Adrenal gland (tissue), 12 donors: ENCODE data around the gene GPC6. TPM values are rescaled to one million over a fixed set of nuclear protein-coding genes. Genes with fewer than 3 reads are reported as not detected.

Experiments used
- DNase-seq, 7 donors: peaks; one replicate each; pipeline ENCODE4 v3.0.0-alpha.2; 2019 to 2020
- H3K27ac ChIP-seq, 5 donors: fragments of 200-600 bp; sonication (generic) in 4 of 5; 1 replicate in 3 of 5; 2 replicates in 2 of 5; pipeline versions ENCODE4 v1.5.1 to v1.8.0; 2016 to 2020; ENCODE audit warnings: mild to moderate bottlenecking in 1 of 5
- H3K27me3 ChIP-seq: fragments of 200-600 bp; 2 replicates; pipeline ENCODE4 v1.8.0; 2021
- H3K36me3 ChIP-seq, 2 donors: fragments of 200-600 bp; replicated peaks in 1 of 2; 1 replicate in 1 of 2; 2 replicates in 1 of 2; pipeline versions ENCODE4 v1.5.1 to v1.8.0; 2018 to 2022
- H3K4me1 ChIP-seq, 2 donors: fragments of 200-600 bp; replicated peaks in 1 of 2; 1 replicate in 1 of 2; 2 replicates in 1 of 2; pipeline versions ENCODE4 v1.5.1 to v1.8.0; 2018 to 2021
- H3K4me3 ChIP-seq, 4 donors: fragments of 200-600 bp; sonication (generic) in 3 of 4; one replicate each; pipeline ENCODE4 v1.5.1; 2016 to 2018
- H3K9me3 ChIP-seq, 3 donors: fragments of 200-600 bp; sonication (generic) in 1 of 3; replicated peaks in 1 of 3; 1 replicate in 2 of 3; 2 replicates in 1 of 3; pipeline versions ENCODE4 v1.5.1 to v1.8.0; 2016 to 2021
- CTCF ChIP-seq, 6 experiments: fragments of 450-650 bp in 4 of 6; fragments of 200-600 bp in 2 of 6; sonication (generic) in 1 of 6; IDR thresholded peaks; 1 replicate in 5 of 6; 2 replicates in 1 of 6; pipeline versions ENCODE4 v1.5.1 to v1.8.0; 2016 to 2021; ENCODE audit warnings: antibody characterized with exemption in 6 of 6, mild to moderate bottlenecking in 2 of 6, moderate library complexity in 1 of 6
- POLR2A ChIP-seq, 2 donors: fragments of 450-650 bp; IDR thresholded peaks; one replicate each; pipeline ENCODE4 v1.6.1; 2017; ENCODE audit warnings: antibody characterized with exemption in 2 of 2, mild to moderate bottlenecking in 2 of 2, moderate library complexity in 1 of 2
- WGBS, 4 donors: extraction: QIAGEN DNeasy Blood & Tissue Kit in 2 of 4; methylation state at CpG; one replicate each; pipeline versions ENCODE4 v1.1.5 to v1.1.7; 2013 to 2017; 5-methylcytosine and 5-hydroxymethylcytosine counted together
- intact Hi-C, 2 donors: fragments of 100-400 bp; cut with DNase I; formaldehyde crosslinking; loops; one replicate each; pipeline versions ENCODE4 v1.14.1 to v1.15.0; 2022 to 2023
- polyA plus RNA-seq, 3 donors: library from polyadenylated mRNA; stranded (reverse); fragments of 200-250 nt in 2 of 3; fragments of 350-450 nt in 1 of 3; fragmentation: Illumina TruSeq in 1 of 3; extraction: RNeasy Lipid Tissue Mini Kit (QIAGEN cat#74804) in 1 of 3; gene quantifications; one replicate each; pipeline ENCODE4 v1.2.3, GENCODE V29; 2013 to 2014
- total RNA-seq, 9 donors: library from RNA; depleted of rRNA in 4 of 9; stranded (reverse); fragments of >200 nt in 4 of 9; fragments of 120-200 nt in 1 of 9; fragmentation: NEBNext Ultra II Directional in 1 of 9; extraction: Animal tissue kit (Norgen Biotek cat#: 25700) in 1 of 9; gene quantifications; one replicate each; pipeline versions ENCODE4 v1.1.0 to v1.2.4, GENCODE V29; 2013 to 2023
- donor health status: healthy with polysubstance abuse.
- donor health status: Bipolar disorder and iron deficiency.
- donor health status: DM: yes; HTN: yes; CAD: no.
- donor health status: DM: no; HTN: no; CAD: no.
- donor health status: DM: no; HTN: no; CAD: no.
- donor health status: DM: yes; HTN: yes; CAD: no.

GPC6 gene
- total and polyA plus RNA-seq, 12 donors, result 0.37 to 62.3 (median 2.5) TPM

GRCh38 chr13:93882086-93882651 lies 655.6 kb downstream of the GPC6 start:
- WGBS, 4 donors, result 47 to 62% (median 52%) methylated on average over 6 of the region's 6 CpGs

GRCh38 chr13:93889430-93889951 lies 662.9 kb downstream of the GPC6 start:
- TF ChIP-seq CTCF (IDR thresholded peaks at IDR 0.05) (no peak), POLR2A (IDR thresholded peaks at IDR 0.05) (no peak)
- no peak overlapping the region for H3K27ac ChIP-seq
- 74 to 95% (median 83%) methylated on average over 1 of the region's 1 CpG for WGBS, 4 donors
- H3K4me1 ChIP-seq, result no peaks in the 10 kb centered on the region
- H3K4me3 ChIP-seq, result no peak overlapping the region
- no peaks in the 10 kb centered on the region for H3K9me3 ChIP-seq
- H3K36me3 ChIP-seq, result no peaks in the 10 kb centered on the region
- no peak for DNase-seq
- no peaks in the 10 kb centered on the region for H3K27me3 ChIP-seq
- intact Hi-C loops, result no loop called here

More at GRCh38 chr13:93882086-93882651, 655.6 kb downstream of the GPC6 start:
- H3K27me3 ChIP-seq, result no peaks in the 10 kb centered on the region
- H3K9me3 ChIP-seq, result no peaks in the 10 kb centered on the region
- TF ChIP-seq CTCF (IDR thresholded peaks at IDR 0.05) (no peak), POLR2A (IDR thresholded peaks at IDR 0.05) (no peak)
- DNase-seq, result no peak
- no peak overlapping the region for H3K4me3 ChIP-seq
- H3K4me1 ChIP-seq, result peaks cover 0 to 5% of the 10 kb centered on the region in 2 donors
- no peak overlapping the region for H3K27ac ChIP-seq
- H3K36me3 ChIP-seq, result no peaks in the 10 kb centered on the region
- intact Hi-C loops, result no loop called here

GRCh38 chr13:93899981-93900380 lies 673.4 kb downstream of the GPC6 start:
- Histone ChIP-seq H3K27ac (no peak overlapping the region), H3K4me1 (no peaks in the 10 kb centered on the region), H3K27me3 (no peaks in the 10 kb centered on the region), H3K4me3 (no peak overlapping the region), H3K36me3 (no peaks in the 10 kb centered on the region), H3K9me3 (no peaks in the 10 kb centered on the region)
- TF ChIP-seq CTCF (IDR thresholded peaks at IDR 0.05) (no peak), POLR2A (IDR thresholded peaks at IDR 0.05) (no peak)
- WGBS, 4 donors, result 48 to 69% (median 58%) methylated on average over 2 of the region's 2 CpGs
- intact Hi-C loops, result no loop called here
- no peak for DNase-seq

- intact Hi-C loops, result no loop called here
- Histone ChIP-seq H3K4me1 (no peaks in the 10 kb centered on the region), H3K27ac (no peak overlapping the region), H3K4me3 (no peak overlapping the region), H3K36me3 (no peaks in the 10 kb centered on the region), H3K27me3 (no peaks in the 10 kb centered on the region), H3K9me3 (no peaks in the 10 kb centered on the region)
- DNase-seq, result no peak
- TF ChIP-seq CTCF (IDR thresholded peaks at IDR 0.05), result no peak
- 62 to 75% (median 67%) methylated on average over 3 of the region's 3 CpGs for WGBS, 4 donors
These were observed 674.1 kb downstream of the GPC6 start for GRCh38 chr13:93900731-93901130.
